NCI-H146 treated with DMSO at 0.1 percent for 48 hours (cell line): ENCODE data around the gene CMKLR1.

Experiments used
- DNase-seq: peaks from one replicate; lab custom pipeline; 2025; ENCODE audit not compliant: unreplicated experiment; lab: John Stamatoyannopoulos, UW

The CMKLR1 gene

GRCh38 chr12:108337235-108338223 is 1.6 kb downstream of the CMKLR1 start:
- no peak for DNase-seq

GRCh38 chr12:108335349-108336119 is 3.6 kb downstream of the CMKLR1 start:
- no peak for DNase-seq

GRCh38 chr12:108333898-108334699 is 5.0 kb downstream of the CMKLR1 start:
- no peak for DNase-seq

GRCh38 chr12:108332791-108333382 is 6.2 kb downstream of the CMKLR1 start:
- no peak for DNase-seq

GRCh38 chr12:108328420-108328819 is 10.7 kb downstream of the CMKLR1 start:
- DNase-seq, result no peak

GRCh38 chr12:108327621-108328344 is 11.3 kb downstream of the CMKLR1 start:
- DNase-seq, result no peak

GRCh38 chr12:108326254-108326750 is 12.8 kb downstream of the CMKLR1 start:
- no peak for DNase-seq

- DNase-seq, result no peak
These were observed 13.6 kb downstream of the CMKLR1 start for GRCh38 chr12:108325549-108325948.

- no peak for DNase-seq
These were observed 14.1 kb downstream of the CMKLR1 start for GRCh38 chr12:108325018-108325358.

GRCh38 chr12:108324351-108325017 is 14.6 kb downstream of the CMKLR1 start:
- DNase-seq, result no peak

GRCh38 chr12:108323581-108323980 is 15.5 kb downstream of the CMKLR1 start:
- no peak for DNase-seq

- DNase-seq, result no peak
These were observed 16.1 kb downstream of the CMKLR1 start for GRCh38 chr12:108322998-108323397.

GRCh38 chr12:108321688-108322087 is 17.4 kb downstream of the CMKLR1 start:
- no peak for DNase-seq

- DNase-seq, result no peak
These were observed 18.4 kb downstream of the CMKLR1 start for GRCh38 chr12:108320507-108321293.

- DNase-seq, result no peak
These were observed 19.6 kb downstream of the CMKLR1 start for GRCh38 chr12:108319277-108320234.

- no peak for DNase-seq
These were observed 20.4 kb downstream of the CMKLR1 start for GRCh38 chr12:108318472-108319275.
